Measurements from ENCODE around the gene WDR59.

- TF ChIP-seq CTCF (IDR thresholded peaks at IDR 0.05) (no peak), POLR2AphosphoS5 (IDR thresholded peaks at IDR 0.05) (no peak), POLR2A (IDR thresholded peaks at IDR 0.05) (no peak)
Observed at GRCh38 chr16:74893541-74893940, 91.4 kb downstream of the WDR59 start.
